Measurements from ENCODE around the gene TM6SF1. TPM values are rescaled to one million over a fixed set of nuclear protein-coding genes. Genes with fewer than 3 reads are reported as not detected.
"Not testable (repeated sequence)": the region's sequence is repeated elsewhere in the genome, so short reads cannot be mapped to it uniquely, and the experiment has no call there.

TM6SF1 gene
- total RNA-seq, 1 experiment from 2014 or later, result not detected

DNA sequence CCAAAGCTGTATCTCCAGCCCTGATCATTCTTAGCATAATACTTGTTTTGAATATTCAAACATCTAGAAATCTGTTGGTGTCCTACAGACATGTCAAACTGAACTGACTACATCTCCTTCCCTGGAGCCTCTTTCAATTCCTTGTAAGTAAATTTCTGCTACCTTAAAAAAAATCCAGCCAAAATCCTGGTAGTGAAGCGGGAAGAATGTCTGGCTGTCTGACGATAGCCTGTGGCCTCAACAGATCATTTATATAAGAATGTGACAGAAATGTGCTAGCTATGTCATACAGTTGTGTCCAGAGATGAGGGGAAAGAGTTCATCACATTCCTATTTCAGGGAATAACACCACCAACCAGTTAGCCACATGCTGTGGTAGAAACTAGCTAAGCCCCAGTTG lies 18.6 kb upstream of the TM6SF1 start:
- Histone ChIP-seq H3K9ac (ENCODE audit: low read length) (no peak overlapping the region), H3F3A (ENCODE audit: low read length, unreplicated experiment) (no peaks in the 10 kb centered on the region), H2AFZ (ENCODE audit: low read length) (no peak overlapping the region), H3K27me3 (ENCODE audit: low read length) (no peaks in the 10 kb centered on the region), H3K36me3 (ENCODE audit: low read depth, low read length) (no peaks in the 10 kb centered on the region), H3K4me1 (ENCODE audit: insufficient read depth, low read length) (no peaks in the 10 kb centered on the region), H3K9me3 (ENCODE audit: low read length) (no peaks in the 10 kb centered on the region), H3K4me2 (ENCODE audit: low read length) (no peak overlapping the region), H3K27ac (ENCODE audit: low read length) (no peak overlapping the region), H3K79me2 (ENCODE audit: low read length) (no peaks in the 10 kb centered on the region), H3K9me2 (replicated peaks; ENCODE audit: low read length) (no peaks in the 10 kb centered on the region), H4K20me1 (ENCODE audit: low read length) (no peaks in the 10 kb centered on the region), H3K4me3 (ENCODE audit: low read length) (no peak overlapping the region)
- DNase-seq (no peak), ATAC-seq (no peak)
- TF ChIP-seq, protein P1, sequence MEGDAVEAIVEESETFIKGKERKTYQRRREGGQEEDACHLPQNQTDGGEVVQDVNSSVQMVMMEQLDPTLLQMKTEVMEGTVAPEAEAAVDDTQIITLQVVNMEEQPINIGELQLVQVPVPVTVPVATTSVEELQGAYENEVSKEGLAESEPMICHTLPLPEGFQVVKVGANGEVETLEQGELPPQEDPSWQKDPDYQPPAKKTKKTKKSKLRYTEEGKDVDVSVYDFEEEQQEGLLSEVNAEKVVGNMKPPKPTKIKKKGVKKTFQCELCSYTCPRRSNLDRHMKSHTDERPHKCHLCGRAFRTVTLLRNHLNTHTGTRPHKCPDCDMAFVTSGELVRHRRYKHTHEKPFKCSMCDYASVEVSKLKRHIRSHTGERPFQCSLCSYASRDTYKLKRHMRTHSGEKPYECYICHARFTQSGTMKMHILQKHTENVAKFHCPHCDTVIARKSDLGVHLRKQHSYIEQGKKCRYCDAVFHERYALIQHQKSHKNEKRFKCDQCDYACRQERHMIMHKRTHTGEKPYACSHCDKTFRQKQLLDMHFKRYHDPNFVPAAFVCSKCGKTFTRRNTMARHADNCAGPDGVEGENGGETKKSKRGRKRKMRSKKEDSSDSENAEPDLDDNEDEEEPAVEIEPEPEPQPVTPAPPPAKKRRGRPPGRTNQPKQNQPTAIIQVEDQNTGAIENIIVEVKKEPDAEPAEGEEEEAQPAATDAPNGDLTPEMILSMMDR (conservative IDR thresholded peaks at IDR 0.05; ENCODE audit: low read depth, low read length), result no peak
- no peak for TF ChIP-seq EZH2 (IDR thresholded peaks at IDR 0.05; ENCODE audit: low read length, unreplicated experiment)
- TF ChIP-seq EZH2phosphoT487 (IDR thresholded peaks at IDR 0.05; ENCODE audit: borderline replicate concordance, low read length), result no peak
- no TSS peak for BruUV-seq (replicated peaks)
- intact Hi-C loops (cut with micrococcal nuclease), result no loop called here
- POLR2A ChIA-PET (ENCODE audit: unreplicated experiment), result no interaction called here
- CTCF ChIA-PET, result no interaction called here

DNA sequence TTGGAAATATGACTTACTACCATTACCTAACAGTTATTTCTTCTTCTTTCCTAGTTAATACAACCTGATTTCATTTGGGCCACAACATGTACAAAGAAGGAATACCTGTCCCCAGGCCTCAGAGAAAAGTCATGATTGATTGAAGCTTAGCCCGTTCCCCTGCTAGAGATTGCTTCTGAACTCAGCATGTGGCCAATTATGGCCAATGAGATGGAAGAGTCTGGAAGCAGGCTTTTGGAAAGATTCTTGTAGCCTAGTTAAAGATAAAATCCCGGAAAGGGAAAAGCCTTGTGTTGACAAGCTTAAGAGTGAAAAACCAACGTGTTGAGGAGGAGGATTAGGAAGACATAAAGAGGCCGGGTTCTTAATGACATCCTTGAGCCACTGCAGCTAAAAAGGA lies 17.0 kb upstream of the TM6SF1 start:
- intact Hi-C loops (cut with micrococcal nuclease), result no loop called here
- Histone ChIP-seq H4K20me1 (ENCODE audit: low read length) (no peaks in the 10 kb centered on the region), H3K9me3 (ENCODE audit: low read length) (no peaks in the 10 kb centered on the region), H3K9me2 (replicated peaks; ENCODE audit: low read length) (no peaks in the 10 kb centered on the region), H3K9ac (ENCODE audit: low read length) (no peak overlapping the region), H3K4me3 (ENCODE audit: low read length) (no peak overlapping the region), H3K4me2 (ENCODE audit: low read length) (no peak overlapping the region), H3K79me2 (ENCODE audit: low read length) (no peaks in the 10 kb centered on the region), H3K4me1 (ENCODE audit: insufficient read depth, low read length) (no peaks in the 10 kb centered on the region), H3K27ac (ENCODE audit: low read length) (no peak overlapping the region), H2AFZ (ENCODE audit: low read length) (no peak overlapping the region), H3K36me3 (ENCODE audit: low read depth, low read length) (no peaks in the 10 kb centered on the region), H3K27me3 (ENCODE audit: low read length) (no peaks in the 10 kb centered on the region), H3F3A (ENCODE audit: low read length, unreplicated experiment) (no peaks in the 10 kb centered on the region)
- no peak for ATAC-seq
- TF ChIP-seq EZH2phosphoT487 (IDR thresholded peaks at IDR 0.05; ENCODE audit: borderline replicate concordance, low read length), result no peak
- TF ChIP-seq EZH2 (IDR thresholded peaks at IDR 0.05; ENCODE audit: low read length, unreplicated experiment), result no peak
- TF ChIP-seq, protein P1 (conservative IDR thresholded peaks at IDR 0.05; ENCODE audit: low read depth, low read length), result no peak
- no TSS peak for BruUV-seq (replicated peaks)
- CTCF ChIA-PET, result no interaction called here
- DNase-seq, result no peak
- POLR2A ChIA-PET (ENCODE audit: unreplicated experiment), result no interaction called here

DNA sequence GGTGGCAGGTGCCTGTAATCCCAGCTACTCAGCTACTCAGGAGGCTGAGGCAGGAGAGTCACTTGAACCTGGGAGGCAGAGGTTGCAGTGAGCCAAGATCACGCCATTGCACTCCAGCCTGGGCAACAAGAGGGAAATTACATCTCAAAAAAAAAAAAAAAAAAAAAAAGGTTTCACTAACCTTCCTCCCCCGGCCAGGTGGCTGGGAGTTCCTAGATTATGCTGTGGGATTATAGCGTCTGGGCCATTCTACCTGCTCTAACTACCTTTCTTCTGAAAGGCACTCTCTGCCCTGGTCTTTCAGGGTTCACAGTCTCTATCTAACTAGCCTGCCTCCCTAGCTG lies 15.5 kb upstream of the TM6SF1 start:
- BruUV-seq (replicated peaks); H3K36me3 ChIP-seq (ENCODE audit: low read depth, low read length); POLR2A ChIA-PET (ENCODE audit: unreplicated experiment); H3K4me3 ChIP-seq (ENCODE audit: low read length); CTCF ChIA-PET; H3K79me2 ChIP-seq (ENCODE audit: low read length); H3K9ac ChIP-seq (ENCODE audit: low read length); ATAC-seq; H3K9me2 ChIP-seq (replicated peaks; ENCODE audit: low read length); H3F3A ChIP-seq (ENCODE audit: low read length, unreplicated experiment); H3K27me3 ChIP-seq (ENCODE audit: low read length); H3K27ac ChIP-seq (ENCODE audit: low read length); H4K20me1 ChIP-seq (ENCODE audit: low read length); H3K9me3 ChIP-seq (ENCODE audit: low read length); H3K4me1 ChIP-seq (ENCODE audit: insufficient read depth, low read length); intact Hi-C loops (cut with micrococcal nuclease); H2AFZ ChIP-seq (ENCODE audit: low read length); DNase-seq; H3K4me2 ChIP-seq (ENCODE audit: low read length): not testable (repeated sequence)

All from PC-3 (cell line).